ES-I3 (cell line): Measurements from ENCODE around the gene SMARCB1.
A peak's percentile ranks its signal among the peaks of the same experiment; 100 is the strongest.

Experiments used
- H3K36me3 ChIP-seq: 2 replicates; pipeline ENCODE4 v1.6.1; 2013; ENCODE audit warnings: mild to moderate bottlenecking, low read length, control low read depth, moderate library complexity; ENCODE audit not compliant: insufficient read depth
- H3K4me1 ChIP-seq: 2 replicates; pipeline ENCODE4 v1.6.1; 2013; ENCODE audit warnings: mild to moderate bottlenecking, control low read depth, low read length; ENCODE audit not compliant: insufficient read depth
- H3K9ac ChIP-seq: 2 replicates; pipeline ENCODE4 v1.6.1; 2013; ENCODE audit warnings: low read depth, mild to moderate bottlenecking, low read length, moderate library complexity
- H3K9me3 ChIP-seq: 2 replicates; pipeline ENCODE4 v1.6.1; 2013; ENCODE audit warnings: mild to moderate bottlenecking, low read length, moderate library complexity; ENCODE audit not compliant: control insufficient read depth, insufficient read depth

Gene SMARCB1

DNA sequence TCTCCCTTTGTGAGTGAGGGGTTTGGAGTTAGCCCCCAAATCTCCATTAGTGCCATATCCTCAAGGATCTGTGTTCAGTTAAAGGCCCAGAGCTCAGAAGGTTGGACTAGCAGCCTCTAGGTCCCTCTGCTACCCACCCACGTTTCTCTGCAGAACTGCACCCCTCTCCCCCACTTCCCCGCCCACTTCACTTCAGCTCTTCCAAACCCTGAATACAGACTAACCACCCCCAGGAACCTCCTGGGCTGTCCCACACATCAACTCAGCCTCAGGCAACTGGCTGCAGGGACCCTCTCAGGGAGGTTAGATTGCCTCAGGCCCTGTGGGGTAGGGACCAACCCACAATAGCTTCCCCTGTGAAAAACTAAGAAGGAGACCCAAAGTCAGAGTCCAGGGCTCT, 33.4 kb upstream of the SMARCB1 start:
- no peak overlapping the region for H3K9ac ChIP-seq
- no peaks in the 10 kb centered on the region for H3K36me3 ChIP-seq
- H3K9me3 ChIP-seq, result no peaks in the 10 kb centered on the region
- no peaks in the 10 kb centered on the region; the same call in 1 of the 2 replicates for H3K4me1 ChIP-seq

DNA sequence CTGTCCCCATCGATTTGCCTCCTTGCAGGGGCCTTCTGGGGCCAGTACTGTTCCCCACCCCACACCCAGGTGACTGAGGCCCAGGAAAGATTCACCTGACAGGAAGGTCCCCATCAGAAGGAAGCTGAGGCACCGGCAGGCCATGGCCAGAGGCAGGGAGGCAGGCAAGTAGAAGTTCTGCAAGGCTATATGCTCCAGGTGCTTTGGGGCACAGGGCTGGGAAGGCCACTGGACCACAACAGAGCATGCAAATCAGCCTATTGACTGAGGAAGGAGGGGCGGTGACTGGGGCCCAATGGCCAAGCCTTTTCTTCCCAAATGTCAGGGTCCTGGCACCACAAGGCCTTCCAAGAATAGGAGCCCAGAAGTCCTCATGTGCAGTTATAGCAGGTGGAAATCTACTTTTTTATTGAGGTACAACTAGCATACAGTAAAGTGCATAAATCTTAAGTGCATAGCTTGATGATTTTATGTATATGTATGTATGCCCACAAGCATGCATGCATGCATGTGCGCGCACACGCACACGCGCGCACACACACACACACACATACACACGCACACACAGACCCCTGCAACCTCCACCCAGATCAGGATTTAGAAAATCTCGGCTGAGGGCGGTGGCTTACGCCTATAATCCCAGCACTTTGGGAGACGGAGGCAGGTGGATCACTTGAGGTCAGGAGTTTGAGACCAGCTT, 32.4 kb upstream of the SMARCB1 start, which contains the start of gene VPREB3:
Gene VPREB3 (minus strand): TSS at position 206 of the 700 bp plus-strand sequence. CDS start 62 bp downstream, at position 144.
- Histone ChIP-seq H3K4me1 (no peaks in the 10 kb centered on the region; the same call in 1 of the 2 replicates), H3K9ac (no peak within 1 kb of the TSS), H3K36me3 (no peaks in the 10 kb centered on the region), H3K9me3 (no peaks in the 10 kb centered on the region)

DNA sequence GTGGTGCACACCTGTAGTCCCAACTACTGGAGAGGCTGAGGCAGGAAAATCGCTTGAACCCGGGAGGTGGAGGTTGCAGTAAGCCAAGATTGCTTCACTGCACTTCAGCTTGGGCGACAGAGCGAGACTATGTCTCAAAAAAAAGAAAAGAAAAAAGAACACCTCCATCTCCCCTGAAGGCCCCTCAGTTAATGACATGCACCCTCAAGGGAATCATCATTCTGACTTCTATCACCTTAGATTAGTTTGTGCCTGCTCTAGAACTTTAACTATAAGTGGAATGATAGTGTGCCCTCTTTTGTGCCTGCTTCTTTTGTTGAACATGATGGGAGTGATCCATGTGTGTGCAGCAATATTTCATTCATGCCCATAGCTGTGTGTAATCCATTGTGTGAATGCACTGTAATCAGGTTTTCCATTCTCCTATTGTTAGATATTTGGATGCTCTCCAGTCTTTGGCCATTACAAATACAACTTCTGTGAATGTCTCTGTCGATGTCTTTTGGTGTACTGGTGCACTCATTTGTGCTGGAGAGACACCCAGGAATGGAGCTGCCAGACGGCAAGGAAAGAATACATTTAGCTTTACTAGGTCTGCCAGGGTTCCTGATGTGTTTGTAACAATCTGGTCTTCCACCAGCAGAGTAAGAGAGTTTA, 31.7 kb upstream of the SMARCB1 start:
- H3K36me3 ChIP-seq, result no peaks in the 10 kb centered on the region
- no peaks in the 10 kb centered on the region for H3K9me3 ChIP-seq
- H3K9ac ChIP-seq, result no peak overlapping the region
- no peaks in the 10 kb centered on the region; the same call in 1 of the 2 replicates for H3K4me1 ChIP-seq

DNA sequence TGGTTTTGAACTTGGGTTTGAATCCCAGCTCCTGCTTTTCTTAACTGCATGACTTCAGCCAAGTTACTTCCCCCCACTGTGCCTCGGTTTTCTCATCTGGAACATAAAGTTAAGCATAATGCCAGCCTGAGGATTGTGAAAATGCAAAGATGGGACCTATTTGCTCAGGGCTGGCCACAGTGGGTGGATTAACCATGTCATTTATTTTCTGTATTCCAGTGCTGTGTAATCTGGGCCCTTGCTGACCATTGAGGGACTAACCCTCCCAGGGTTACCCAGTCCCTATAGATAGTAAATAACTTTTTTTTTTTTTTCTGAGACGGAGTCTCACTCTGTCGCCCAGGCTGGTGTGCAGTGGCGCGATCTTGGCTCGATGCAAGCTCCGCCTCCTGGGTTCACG, 31.1 kb upstream of the SMARCB1 start:
- H3K36me3 ChIP-seq, result no peaks in the 10 kb centered on the region
- no peaks in the 10 kb centered on the region; the same call in 1 of the 2 replicates for H3K4me1 ChIP-seq
- H3K9me3 ChIP-seq, result no peaks in the 10 kb centered on the region
- H3K9ac ChIP-seq, result no peak overlapping the region

DNA sequence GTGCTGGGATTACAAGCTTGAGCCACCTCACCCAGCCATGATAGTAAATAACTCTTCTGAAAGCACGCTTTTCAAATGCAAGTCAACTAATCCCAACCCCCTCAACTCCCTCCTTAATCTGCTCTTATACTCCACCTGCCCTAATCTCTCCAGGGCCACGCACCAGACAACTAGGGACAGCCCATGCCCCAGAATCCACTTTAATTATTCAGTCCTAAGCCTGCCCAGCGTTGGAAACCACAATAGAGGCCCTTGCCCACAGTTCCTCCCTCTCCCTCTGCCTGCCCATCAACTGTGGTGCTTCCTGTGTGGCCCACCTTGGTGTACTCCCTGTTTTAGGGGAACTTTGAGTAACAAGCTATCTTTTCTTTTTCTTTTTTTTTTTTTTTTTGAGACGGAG, 29.9 kb upstream of the SMARCB1 start:
- H3K4me1 ChIP-seq, result no peaks in the 10 kb centered on the region; the same call in 1 of the 2 replicates

DNA sequence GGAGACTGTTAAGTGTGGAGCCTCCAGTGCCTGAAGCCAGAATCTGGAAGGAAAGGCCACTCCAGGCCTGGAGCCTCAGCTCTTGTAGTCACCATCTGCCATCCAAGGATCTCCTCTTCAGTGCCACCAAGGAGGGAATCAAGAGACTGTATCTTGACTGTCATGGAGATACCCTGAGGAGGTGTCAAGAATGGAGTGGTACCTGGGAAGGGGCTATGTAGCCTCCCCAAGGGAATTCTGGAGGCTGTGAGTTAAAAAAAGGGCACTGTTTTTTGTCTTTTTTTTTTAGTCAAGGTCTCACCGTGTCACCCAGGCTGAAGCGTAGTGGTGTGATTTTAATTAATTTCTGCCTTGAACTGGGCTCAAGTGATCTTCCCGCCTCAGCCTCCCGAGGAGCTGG, 27.2 kb upstream of the SMARCB1 start:
- Histone ChIP-seq H3K4me1 (peaks cover 10% of the 10 kb centered on the region), H3K9me3 (no peaks in the 10 kb centered on the region), H3K36me3 (no peaks in the 10 kb centered on the region), H3K9ac (no peak overlapping the region)

More for the DNA sequence above, 29.9 kb upstream of the SMARCB1 start:
- Histone ChIP-seq H3K9me3 (no peaks in the 10 kb centered on the region), H3K9ac (no peak overlapping the region), H3K36me3 (no peaks in the 10 kb centered on the region)

DNA sequence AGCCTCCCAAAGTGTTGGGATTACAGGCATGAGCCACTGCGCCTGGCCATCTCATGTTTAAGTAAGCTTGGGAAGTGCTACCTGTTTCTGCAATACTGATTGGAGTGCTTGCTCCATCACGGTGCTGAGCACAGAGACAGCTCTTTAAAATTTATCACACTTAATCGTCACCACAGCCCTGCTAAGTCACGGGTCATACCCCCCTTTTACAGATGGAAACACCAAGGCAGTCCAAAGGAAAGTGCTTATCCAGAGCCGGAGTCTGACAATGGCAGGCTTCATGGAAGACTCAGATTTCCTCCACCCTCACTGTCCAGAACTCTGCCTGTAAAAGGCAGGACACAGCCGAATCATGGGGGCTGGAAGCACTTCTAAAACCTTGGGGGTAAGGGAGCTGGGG, 26.7 kb upstream of the SMARCB1 start:
- Histone ChIP-seq H3K9ac (no peak overlapping the region), H3K36me3 (peaks cover 3% of the 10 kb centered on the region), H3K4me1 (peaks cover 10% of the 10 kb centered on the region), H3K9me3 (no peaks in the 10 kb centered on the region)

DNA sequence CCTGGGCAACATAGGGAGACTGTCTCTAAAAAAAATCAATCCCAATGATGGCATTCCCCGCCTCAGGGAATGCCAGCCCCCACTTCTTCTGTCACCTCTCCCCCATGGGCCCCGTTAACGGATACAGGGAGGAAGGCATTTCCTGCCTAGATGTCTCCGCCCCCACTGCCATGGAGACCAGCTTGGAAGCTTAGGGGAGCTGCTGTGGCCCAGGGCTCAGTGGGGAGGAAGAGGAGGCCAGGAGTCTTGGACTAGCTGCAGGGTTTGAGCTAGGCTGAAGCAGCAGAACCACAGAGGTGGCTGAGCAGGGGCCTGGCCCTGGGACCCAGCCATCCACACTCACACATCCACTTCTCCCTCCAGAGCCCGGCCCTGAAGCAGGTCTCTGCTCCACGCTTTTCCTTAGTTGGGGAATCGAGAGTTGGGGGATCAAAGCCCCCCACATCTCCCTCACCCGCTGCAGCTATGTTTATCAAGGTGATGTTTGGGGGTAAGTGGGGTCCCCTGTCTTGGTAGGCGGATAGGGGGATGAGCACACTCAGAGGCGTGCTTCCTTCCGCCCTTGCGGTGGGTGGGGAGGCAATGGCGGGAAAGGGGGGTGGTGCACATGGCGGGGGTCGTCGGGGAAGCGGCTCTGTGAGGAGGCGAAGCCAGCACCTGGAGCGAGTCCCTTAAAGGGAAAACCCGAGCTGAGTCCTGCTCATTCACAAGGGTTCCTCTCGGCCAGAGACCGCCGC, 23.8 kb upstream of the SMARCB1 start, which contains the start of gene C22orf15:
Gene C22orf15 (plus strand): TSS at position 149 of the 737 bp plus-strand sequence. CDS start 317 bp downstream, at position 466.
- peaks cover 12% of the 10 kb centered on the region for H3K4me1 ChIP-seq
- H3K36me3 ChIP-seq, result peaks cover 6% of the 10 kb centered on the region
- H3K9ac ChIP-seq, result peak within 1 kb of the TSS; percentile 39; the same call in 1 of the 2 replicates
- no peaks in the 10 kb centered on the region for H3K9me3 ChIP-seq

DNA sequence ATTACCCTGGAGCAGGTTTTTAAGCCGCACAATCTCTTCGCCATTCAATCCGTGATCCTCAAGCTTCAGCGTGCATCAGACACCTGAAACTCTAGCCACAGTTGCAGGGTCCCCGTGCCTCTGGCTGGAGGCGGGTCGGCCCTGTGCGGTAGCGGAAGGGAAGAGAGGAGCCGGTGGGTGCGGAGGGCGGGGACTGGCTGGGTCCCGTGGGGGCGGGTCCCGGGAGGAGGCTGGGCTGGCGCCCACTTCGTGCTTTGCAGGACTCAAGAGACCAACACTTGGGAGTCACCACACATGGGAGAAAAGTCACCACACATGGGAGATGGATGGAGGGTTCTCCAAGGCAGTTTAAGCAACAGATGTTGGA, 23.2 kb upstream of the SMARCB1 start:
- H3K36me3 ChIP-seq, result peaks cover 6% of the 10 kb centered on the region
- peaks cover 12% of the 10 kb centered on the region for H3K4me1 ChIP-seq
- peak overlapping the region; percentile 39; the same call in 1 of the 2 replicates for H3K9ac ChIP-seq
- H3K9me3 ChIP-seq, result no peaks in the 10 kb centered on the region

DNA sequence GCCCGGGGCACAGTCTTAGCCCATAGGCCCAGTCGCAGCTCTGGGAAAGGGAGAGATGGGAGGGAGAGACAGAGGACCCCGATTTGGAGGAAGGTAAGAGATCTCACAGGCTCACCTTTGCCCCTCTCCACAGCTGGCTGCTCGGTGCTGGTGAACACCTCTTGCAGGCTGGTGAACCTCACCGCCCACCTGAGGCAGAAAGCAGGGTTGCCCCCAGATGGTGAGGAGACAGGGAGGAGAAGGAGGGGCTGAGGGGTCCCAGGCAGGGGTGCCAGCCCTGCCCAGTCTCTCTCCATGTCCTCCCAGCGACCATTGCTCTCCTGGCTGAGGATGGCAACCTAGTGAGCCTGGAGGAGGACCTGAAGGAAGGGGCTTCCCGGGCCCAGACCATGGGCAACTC, 22.8 kb upstream of the SMARCB1 start:
- no peak overlapping the region; the same call in 1 of the 2 replicates for H3K9ac ChIP-seq
- H3K36me3 ChIP-seq, result peaks cover 6% of the 10 kb centered on the region
- peaks cover 12% of the 10 kb centered on the region for H3K4me1 ChIP-seq
- H3K9me3 ChIP-seq, result no peaks in the 10 kb centered on the region

DNA sequence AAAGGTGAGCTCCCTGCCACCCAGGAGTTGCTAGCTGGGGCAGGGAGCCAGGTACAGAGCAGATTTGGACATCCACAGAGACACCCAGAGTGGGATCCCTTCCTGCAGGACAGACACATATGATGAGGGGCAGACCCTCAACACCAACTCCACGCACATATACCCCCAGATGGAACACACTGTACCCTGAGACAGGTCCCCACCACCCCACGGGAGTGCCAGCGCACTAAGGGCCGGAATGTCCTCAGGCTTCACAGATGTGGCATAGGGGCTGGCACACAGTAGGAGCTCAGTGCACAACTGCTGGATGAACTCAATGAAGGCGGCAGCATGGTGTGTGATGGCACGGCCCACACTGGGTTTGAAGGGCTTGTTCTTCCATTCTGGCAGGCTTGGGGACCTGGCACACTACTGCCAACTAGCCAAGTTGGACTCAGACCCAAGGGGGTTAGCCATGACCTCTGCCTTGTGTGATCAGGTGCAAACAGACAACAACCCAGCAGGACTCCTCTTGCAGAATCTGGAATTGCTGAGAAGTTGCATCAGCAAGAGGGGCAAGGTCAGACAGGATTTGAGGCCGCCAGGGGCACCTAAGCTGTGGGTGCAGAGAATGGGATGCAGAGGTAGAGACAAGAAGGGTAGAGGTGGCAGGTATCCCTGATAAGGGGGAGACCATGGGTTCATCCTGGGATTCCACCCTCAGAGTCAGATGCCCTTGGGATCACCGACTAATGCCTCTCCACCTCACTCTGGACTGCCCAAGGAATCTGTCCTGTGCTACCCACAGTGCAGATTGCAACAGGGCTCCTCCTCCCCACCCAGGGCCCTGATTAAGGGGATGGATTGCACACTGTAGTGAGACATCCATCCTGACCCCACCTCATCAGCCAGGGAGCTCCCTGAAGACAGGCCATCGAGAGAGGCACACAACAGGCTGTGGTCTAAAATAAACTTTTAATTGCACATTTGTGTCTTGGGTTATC, 21.6 kb upstream of the SMARCB1 start:
- H3K9ac ChIP-seq, result no peak overlapping the region
- H3K9me3 ChIP-seq, result no peaks in the 10 kb centered on the region
- H3K36me3 ChIP-seq, result peaks cover 6% of the 10 kb centered on the region
- H3K4me1 ChIP-seq, result peaks cover 12% of the 10 kb centered on the region

DNA sequence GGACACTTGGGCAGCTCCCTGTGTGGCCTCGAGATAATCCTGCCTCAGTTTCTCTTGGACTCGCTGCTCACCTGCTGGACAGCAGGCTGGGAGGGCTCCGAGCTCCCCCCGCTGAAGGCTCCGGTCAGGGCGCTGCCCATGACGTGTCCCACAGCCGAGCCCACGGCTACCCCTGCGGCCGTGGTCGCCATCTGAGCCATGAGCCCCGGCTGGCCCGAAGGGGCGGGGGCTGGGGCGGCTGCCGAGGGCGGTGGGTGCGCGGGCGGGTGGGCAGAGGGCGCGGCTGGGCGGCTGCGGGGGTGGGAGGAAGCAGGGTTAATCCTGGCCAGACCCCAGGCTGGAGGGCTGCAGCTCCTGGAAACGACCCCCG, 19.5 kb upstream of the SMARCB1 start:
- Histone ChIP-seq H3K4me1 (peaks cover 12% of the 10 kb centered on the region), H3K9me3 (no peaks in the 10 kb centered on the region), H3K9ac (peak overlapping the region; percentile 83), H3K36me3 (peaks cover 6% of the 10 kb centered on the region)

DNA sequence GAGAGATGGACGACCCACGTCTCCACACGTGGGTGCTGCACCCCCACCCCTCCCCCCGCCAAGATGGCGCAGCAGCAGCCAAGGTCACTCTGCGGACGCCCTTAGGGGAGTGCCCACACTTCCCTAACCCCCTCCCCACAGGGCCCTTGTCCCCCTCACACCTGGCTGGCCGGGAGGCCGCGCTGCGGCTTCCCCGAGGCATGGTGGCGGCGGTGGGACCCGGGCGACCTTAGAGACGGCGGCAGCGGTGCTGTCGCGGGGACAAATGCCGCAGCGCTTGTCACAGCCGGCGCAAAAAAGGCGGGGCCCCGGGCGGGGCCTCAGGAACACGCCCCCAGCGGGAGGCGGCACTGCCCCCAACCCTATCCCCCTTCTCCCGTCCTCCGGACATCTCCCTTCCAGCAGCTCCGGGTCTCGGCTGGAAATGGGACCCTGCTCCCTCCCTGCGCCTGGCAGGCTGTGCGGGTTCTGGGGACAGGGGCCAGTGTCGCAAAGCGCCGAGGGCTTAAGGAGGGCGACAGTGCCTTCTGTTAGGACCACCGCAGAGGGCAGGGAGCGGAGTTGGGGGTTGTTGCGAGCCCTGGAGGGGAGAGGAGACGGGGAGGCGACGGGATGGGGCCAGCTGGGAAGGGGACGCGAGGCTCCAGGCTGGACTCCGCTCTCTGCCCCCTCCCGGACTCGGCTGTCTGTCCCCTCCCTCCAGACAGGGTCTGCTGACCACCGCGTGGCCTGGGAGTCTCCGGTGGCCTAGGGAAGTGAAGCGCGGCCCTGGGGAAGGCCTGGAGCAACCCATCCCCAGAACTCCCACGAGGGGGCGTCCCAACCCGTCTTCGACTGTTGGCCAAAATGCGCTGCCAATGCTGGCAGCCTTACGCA, 18.9 kb upstream of the SMARCB1 start, which contains the start of gene CHCHD10:
Gene CHCHD10 (minus strand): TSS at position 300 of the 876 bp plus-strand sequence. CDS start 98 bp downstream, at position 202.
- Histone ChIP-seq H3K9ac (peak within 1 kb of the TSS; percentile 83), H3K4me1 (peaks cover 7% of the 10 kb centered on the region; the same call in 1 of the 2 replicates), H3K36me3 (peaks cover 6% of the 10 kb centered on the region)

More for the DNA sequence above, 18.9 kb upstream of the SMARCB1 start, which contains the start of gene CHCHD10:
- H3K9me3 ChIP-seq, result no peaks in the 10 kb centered on the region
